LNCaP clone FGC (cell line): ENCODE measurements around the gene REEP2.

Source experiments
- DNase-seq: peaks from one replicate; pipeline ENCODE4 v3.0.0-alpha.2; 2011; ENCODE audit warnings: low read depth
- H3K4me3 ChIP-seq: 2 replicates; pipeline ENCODE4 v1.5.1; 2011; ENCODE audit warnings: mild to moderate bottlenecking, low read depth, low read length, control low read depth
- TF ChIP-seq, protein P1 (sequence below): IDR thresholded peaks from 2 replicates; pipeline ENCODE4 v1.5.1; 2012; ENCODE audit warnings: mild to moderate bottlenecking; ENCODE audit not compliant: control insufficient read depth, insufficient read depth; ENCODE audit errors: extremely low read depth

The REEP2 gene

DNA sequence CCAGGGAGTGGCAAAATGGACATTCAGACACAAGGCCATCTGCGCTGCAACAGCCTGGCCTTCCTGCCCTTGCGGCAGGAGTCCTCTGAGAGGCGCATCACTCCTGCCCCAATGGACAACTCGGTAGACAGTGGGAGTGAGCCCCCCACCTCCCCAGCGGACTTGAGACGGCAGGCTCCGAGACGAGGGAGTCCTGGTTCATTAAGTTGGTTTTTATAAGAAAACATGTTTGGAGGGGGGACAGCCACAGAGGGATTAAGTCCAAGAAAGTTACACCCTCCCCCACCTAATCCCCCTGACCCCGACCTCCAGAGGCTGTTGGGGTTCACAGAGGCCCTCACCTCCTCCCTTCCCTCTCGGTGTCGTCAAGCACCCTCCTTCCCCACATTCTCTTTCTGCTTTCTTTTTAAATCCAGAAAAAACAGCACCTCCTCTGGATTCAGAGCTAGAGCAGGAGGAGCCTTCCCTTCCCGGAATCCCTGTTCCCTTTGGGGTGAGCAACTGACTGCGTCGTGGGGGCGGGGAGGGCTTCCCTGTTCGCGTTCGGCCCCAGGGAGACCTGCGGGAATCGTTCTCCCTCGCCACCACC, 24.7 kb downstream of the REEP2 start:
- TF ChIP-seq, protein P1, sequence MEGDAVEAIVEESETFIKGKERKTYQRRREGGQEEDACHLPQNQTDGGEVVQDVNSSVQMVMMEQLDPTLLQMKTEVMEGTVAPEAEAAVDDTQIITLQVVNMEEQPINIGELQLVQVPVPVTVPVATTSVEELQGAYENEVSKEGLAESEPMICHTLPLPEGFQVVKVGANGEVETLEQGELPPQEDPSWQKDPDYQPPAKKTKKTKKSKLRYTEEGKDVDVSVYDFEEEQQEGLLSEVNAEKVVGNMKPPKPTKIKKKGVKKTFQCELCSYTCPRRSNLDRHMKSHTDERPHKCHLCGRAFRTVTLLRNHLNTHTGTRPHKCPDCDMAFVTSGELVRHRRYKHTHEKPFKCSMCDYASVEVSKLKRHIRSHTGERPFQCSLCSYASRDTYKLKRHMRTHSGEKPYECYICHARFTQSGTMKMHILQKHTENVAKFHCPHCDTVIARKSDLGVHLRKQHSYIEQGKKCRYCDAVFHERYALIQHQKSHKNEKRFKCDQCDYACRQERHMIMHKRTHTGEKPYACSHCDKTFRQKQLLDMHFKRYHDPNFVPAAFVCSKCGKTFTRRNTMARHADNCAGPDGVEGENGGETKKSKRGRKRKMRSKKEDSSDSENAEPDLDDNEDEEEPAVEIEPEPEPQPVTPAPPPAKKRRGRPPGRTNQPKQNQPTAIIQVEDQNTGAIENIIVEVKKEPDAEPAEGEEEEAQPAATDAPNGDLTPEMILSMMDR = no peak
- DNase-seq = no peak
- peak overlapping the region; percentile 75 for H3K4me3 ChIP-seq

DNA sequence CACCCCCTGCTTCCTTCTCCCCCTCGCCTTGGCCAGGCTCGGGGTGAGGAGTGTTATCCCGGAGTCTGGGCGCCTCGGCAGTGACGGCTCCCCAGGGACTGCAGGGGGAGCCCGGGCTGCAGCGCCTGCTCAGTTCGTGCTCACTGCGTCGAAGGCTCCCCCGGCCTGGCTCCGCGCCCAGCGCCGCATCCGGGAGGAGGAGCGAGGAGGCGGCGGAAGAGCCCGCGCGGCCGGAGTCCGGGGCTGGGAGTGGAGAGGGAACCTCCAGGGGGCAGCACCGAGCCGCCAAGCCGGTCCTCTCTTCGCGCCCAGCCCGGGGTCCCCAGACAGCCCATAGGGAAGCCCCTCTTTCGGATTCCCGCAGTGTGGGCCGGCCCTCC, 25.1 kb downstream of the REEP2 start:
- DNase-seq = peak; percentile 61
- peak overlapping the region; percentile 75 for H3K4me3 ChIP-seq
- TF ChIP-seq, protein P1 = peak; percentile 56

DNA sequence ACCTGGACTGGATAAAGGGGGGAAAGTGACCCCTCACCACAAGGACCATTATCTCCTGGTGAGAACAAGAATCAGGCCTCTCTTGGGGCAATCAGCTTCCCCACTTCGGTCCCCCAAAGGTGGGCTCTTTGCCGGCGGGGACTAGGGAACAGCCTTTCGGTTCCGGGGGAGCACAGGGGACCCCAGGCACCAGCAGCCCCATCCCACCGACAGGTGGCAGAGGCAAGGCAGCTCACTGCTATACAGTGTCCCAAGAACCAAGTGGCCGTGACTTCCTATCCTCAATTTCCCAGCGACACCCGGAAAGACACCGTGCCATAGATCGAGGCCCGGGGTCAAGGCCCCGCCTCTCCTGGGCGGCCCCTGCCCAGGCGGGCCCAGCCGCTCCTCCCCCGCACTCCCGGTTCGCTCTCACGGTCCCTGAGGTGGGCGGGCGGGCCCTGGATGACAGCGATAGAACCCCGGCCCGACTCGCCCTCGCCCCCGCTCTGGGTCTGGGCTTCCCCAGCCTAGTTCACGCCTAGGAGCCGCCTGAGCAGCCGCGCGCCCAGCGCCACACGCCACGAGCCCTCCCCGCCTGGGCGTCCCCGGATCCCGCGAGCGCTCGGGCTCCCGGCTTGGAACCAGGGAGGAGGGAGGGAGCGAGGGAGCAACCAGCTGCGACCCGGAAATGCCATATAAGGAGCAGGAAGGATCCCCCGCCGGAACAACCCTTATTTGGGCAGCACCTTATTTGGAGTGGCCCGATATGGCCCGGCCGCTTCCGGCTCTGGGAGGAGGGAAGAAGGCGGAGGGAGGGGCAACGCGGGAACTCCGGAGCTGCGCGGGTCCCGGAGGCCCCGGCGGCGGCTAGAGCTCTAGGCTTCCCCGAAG, 25.8 kb downstream of the REEP2 start:
- H3K4me3 ChIP-seq = peak overlapping the region; percentile 75
- DNase-seq = peak; percentile 96
- TF ChIP-seq, protein P1 = peak; percentile 44

DNA sequence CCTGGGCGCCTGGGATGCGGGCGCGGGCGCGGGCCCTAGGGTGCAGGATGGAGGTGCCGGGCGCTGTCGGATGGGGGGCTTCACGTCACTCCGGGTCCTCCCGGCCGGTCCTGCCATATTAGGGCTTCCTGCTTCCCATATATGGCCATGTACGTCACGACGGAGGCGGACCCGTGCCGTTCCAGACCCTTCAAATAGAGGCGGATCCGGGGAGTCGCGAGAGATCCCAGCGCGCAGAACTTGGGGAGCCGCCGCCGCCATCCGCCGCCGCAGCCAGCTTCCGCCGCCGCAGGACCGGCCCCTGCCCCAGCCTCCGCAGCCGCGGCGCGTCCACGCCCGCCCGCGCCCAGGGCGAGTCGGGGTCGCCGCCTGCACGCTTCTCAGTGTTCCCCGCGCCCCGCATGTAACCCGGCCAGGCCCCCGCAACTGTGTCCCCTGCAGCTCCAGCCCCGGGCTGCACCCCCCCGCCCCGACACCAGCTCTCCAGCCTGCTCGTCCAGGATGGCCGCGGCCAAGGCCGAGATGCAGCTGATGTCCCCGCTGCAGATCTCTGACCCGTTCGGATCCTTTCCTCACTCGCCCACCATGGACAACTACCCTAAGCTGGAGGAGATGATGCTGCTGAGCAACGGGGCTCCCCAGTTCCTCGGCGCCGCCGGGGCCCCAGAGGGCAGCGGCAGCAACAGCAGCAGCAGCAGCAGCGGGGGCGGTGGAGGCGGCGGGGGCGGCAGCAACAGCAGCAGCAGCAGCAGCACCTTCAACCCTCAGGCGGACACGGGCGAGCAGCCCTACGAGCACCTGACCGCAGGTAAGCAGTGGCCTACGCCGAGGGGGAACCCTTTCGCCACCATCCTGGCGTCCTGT, 26.6 kb downstream of the REEP2 start, which contains the start of gene EGR1:
Gene EGR1 (plus strand): TSS at position 219 of the 864 bp plus-strand sequence. CDS start 283 bp downstream, at position 502.
- H3K4me3 ChIP-seq = peak within 1 kb of the TSS; percentile 75
- no peak for DNase-seq
- TF ChIP-seq, protein P1 = no peak

DNA sequence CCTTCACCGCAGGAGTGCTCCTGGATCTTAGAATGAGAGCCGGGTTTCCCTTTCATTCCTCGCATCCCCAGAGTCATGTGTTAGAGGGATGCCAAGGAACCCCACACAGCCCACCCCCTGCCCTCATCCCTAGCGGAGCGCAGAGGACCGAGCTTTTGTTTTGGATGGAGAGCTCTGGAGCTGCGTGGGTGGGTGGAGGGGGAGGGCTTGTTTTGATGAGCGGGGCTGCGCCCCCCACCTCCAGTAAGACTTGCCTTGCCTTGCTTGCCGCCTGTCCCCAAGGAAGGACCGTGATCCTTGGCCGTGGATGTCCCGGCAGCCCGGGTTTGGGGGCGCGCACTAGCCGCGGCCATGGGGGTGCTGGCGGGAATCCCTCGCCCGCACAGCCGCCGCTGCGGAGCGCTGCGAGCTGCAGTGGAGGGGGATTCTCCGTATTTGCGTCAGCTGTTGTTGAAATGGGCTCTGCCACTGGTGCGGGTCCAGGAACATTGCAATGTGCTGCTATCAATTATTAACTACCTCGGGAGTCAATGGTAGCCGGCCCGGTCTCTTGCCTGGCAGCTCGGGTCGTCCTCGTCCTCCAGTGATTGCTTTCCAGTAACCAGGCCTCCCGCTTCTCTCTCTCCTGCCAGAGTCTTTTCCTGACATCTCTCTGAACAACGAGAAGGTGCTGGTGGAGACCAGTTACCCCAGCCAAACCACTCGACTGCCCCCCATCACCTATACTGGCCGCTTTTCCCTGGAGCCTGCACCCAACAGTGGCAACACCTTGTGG, 27.5 kb downstream of the REEP2 start:
- TF ChIP-seq, protein P1 = no peak
- DNase-seq = no peak
- H3K4me3 ChIP-seq = peak overlapping the region; percentile 75
